Astrocyte of the spinal cord (primary cell): ENCODE measurements around the gene KHDC4.
A peak's percentile ranks its signal among the peaks of the same experiment; 100 is the strongest.

Experiments used
- DNase-seq: peaks from one replicate; pipeline ENCODE4 v3.0.0; 2011; ENCODE audit warnings: low read depth, low spot score
- H3K4me3 ChIP-seq: 2 replicates; pipeline ENCODE4 v1.5.1; 2011; ENCODE audit warnings: low read depth, mild to moderate bottlenecking, low read length, moderate library complexity
- in situ Hi-C: cut with HindIII; loops from 2 replicates; pipeline ENCODE4 v1.10.0; 2017; ENCODE audit warnings: low sequenced_read_pairs
- TF ChIP-seq, protein P1 (sequence below): IDR thresholded peaks from 2 replicates; pipeline ENCODE4 v1.5.1; 2012; ENCODE audit warnings: low read depth, mild to moderate bottlenecking, low read length, inconsistent platforms

Gene KHDC4

DNA sequence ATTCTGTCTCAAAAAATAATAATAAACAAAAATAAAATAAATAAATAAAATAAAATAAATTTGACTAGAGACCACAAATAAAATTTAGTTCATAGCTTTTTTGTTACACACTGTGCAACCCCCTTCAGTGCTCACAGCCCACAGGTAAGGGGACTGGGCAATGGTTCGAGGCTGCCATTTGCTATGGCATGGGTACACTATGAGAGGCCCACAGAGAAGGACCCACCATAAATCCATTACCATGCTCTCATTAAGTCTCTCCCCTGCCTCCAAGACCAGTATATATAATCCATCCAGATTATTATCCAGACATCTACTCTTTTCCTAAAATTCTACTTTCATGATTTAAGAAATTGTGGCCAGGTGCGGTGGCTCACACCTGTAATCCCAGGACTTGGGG, 14.4 kb downstream of the KHDC4 start:
- TF ChIP-seq, protein P1, sequence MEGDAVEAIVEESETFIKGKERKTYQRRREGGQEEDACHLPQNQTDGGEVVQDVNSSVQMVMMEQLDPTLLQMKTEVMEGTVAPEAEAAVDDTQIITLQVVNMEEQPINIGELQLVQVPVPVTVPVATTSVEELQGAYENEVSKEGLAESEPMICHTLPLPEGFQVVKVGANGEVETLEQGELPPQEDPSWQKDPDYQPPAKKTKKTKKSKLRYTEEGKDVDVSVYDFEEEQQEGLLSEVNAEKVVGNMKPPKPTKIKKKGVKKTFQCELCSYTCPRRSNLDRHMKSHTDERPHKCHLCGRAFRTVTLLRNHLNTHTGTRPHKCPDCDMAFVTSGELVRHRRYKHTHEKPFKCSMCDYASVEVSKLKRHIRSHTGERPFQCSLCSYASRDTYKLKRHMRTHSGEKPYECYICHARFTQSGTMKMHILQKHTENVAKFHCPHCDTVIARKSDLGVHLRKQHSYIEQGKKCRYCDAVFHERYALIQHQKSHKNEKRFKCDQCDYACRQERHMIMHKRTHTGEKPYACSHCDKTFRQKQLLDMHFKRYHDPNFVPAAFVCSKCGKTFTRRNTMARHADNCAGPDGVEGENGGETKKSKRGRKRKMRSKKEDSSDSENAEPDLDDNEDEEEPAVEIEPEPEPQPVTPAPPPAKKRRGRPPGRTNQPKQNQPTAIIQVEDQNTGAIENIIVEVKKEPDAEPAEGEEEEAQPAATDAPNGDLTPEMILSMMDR: no peak
- in situ Hi-C loops: no loop called here
- DNase-seq: no peak
- no peak overlapping the region for H3K4me3 ChIP-seq

DNA sequence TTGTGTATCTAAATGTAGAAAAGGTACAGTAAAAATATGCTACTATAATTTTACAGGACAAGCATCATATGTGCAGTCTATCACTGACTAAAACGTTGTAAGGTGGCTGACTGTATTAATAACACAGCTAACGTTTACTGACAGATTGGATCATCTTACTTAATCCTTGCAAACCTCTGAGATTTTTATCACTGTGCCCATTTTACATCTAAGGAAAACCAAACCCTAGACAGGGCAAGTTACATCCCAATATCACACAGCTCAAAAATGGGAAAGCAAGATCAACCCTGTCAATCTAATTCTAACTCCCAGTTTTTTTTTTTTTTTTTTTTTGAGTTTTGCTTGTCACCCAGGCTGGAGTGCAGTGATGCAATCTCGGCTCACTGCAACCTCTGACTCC, 15.6 kb downstream of the KHDC4 start:
- TF ChIP-seq, protein P1: no peak
- no peak overlapping the region for H3K4me3 ChIP-seq
- in situ Hi-C loops: no loop called here
- DNase-seq: no peak

GRCh38 chr1:155913969-155914757, 20.1 kb downstream of the KHDC4 start:
- H3K4me3 ChIP-seq: no peak overlapping the region
- in situ Hi-C loops: no loop called here
- peak; percentile 26 for DNase-seq
- TF ChIP-seq, protein P1: no peak

GRCh38 chr1:155912056-155912536, 22.1 kb downstream of the KHDC4 start:
- no peak overlapping the region for H3K4me3 ChIP-seq
- TF ChIP-seq, protein P1: no peak
- DNase-seq: no peak
- in situ Hi-C loops: no loop called here

- DNase-seq: peak; percentile 78
- in situ Hi-C loops: no loop called here
- TF ChIP-seq, protein P1: no peak
- peak within 1 kb of the TSS; percentile 65 for H3K4me3 ChIP-seq
Observed at GRCh38 chr1:155911156-155912055, 22.8 kb downstream of the KHDC4 start, which contains the start of gene RIT1. RIT1 (minus strand) TSS chr1:155911349; CDS start chr1:155910761, 588 bp downstream.

- in situ Hi-C loops: no loop called here
- H3K4me3 ChIP-seq: peak overlapping the region; percentile 65
- TF ChIP-seq, protein P1: peak; percentile 15
- peak; percentile 59 for DNase-seq
Observed at GRCh38 chr1:155910621-155911121, 23.5 kb downstream of the KHDC4 start.
